ENCODE measurements around the gene PTCHD1.

- TF ChIP-seq POLR2AphosphoS5 (IDR thresholded peaks at IDR 0.05): no peak
- TF ChIP-seq, protein P1, sequence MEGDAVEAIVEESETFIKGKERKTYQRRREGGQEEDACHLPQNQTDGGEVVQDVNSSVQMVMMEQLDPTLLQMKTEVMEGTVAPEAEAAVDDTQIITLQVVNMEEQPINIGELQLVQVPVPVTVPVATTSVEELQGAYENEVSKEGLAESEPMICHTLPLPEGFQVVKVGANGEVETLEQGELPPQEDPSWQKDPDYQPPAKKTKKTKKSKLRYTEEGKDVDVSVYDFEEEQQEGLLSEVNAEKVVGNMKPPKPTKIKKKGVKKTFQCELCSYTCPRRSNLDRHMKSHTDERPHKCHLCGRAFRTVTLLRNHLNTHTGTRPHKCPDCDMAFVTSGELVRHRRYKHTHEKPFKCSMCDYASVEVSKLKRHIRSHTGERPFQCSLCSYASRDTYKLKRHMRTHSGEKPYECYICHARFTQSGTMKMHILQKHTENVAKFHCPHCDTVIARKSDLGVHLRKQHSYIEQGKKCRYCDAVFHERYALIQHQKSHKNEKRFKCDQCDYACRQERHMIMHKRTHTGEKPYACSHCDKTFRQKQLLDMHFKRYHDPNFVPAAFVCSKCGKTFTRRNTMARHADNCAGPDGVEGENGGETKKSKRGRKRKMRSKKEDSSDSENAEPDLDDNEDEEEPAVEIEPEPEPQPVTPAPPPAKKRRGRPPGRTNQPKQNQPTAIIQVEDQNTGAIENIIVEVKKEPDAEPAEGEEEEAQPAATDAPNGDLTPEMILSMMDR (IDR thresholded peaks at IDR 0.05): no peak
Measured at GRCh38 chrX:23376581-23376980, 41.9 kb downstream of the PTCHD1 start.

Data from gastroesophageal sphincter (tissue), 3 donors.